Measurements from ENCODE around the gene TES.

TES gene

GRCh38 chr7:116271161-116271913 is 61.0 kb downstream of the TES start:
- Mint-ChIP-seq H3K27ac (no peak overlapping the region), H3K9me3 (no peaks in the 10 kb centered on the region), H3K4me1 (no peaks in the 10 kb centered on the region), H3K27me3 (peaks cover 18% of the 10 kb centered on the region), H3K4me3 (no peak overlapping the region)
- DNase-seq (no peak), ATAC-seq (no peak)

DNA sequence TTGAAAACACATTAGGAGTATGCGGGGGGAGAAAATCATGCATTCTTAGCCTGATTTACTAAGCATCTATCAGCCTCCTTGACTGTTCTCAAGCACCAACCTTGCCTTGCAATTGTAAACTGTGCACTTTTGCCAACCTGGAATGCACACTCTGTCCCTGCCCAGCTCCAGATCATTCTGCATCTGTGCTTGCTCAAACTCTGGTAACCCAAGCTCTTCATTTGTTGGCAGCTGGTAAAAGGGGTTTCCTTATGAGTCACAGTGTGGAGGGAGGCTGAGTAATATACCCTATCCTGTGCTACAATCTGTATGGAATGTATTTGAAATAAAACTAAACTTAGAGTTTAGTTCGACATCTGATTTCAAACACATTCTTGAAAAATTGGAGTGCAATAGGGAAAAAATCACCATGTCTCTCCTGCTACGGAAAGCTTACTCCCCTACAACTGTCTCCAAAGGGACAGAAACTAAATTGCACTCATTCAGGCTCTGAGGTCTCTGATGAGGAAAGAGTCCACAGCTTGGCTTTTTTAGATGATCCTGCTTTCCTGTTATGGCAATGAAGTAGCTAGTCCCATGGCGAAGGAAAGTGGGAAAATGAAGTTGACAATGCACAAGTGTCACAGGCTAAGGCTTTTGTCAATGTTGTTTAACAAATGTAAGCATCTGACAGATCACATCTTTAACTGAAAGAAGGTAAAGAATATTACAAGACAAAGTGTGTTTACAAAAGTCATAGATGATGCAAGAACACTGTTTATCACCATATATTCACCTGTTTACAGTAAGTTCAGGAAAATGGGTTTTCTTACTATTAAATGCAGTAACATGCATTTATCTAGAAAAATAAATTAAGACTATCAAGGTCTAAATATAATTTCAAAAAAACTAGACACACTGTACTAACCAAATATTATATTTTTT is 61.9 kb downstream of the TES start:
- DNase-seq (no peak), ATAC-seq (peak; percentile 85)
- H3K4me1 Mint-ChIP-seq, result no peaks in the 10 kb centered on the region
- peaks cover 23% of the 10 kb centered on the region for H3K27me3 Mint-ChIP-seq
- no peak overlapping the region for H3K4me3 Mint-ChIP-seq
- no peak overlapping the region for H3K27ac Mint-ChIP-seq
- H3K9me3 Mint-ChIP-seq, result peaks cover 0 to 4% of the 10 kb centered on the region in 2 donors

GRCh38 chr7:116273283-116273917 is 63.1 kb downstream of the TES start:
- Mint-ChIP-seq H3K4me3 (no peak overlapping the region), H3K4me1 (no peaks in the 10 kb centered on the region), H3K9me3 (peaks cover 0 to 4% of the 10 kb centered on the region in 2 donors), H3K27me3 (peaks cover 23% of the 10 kb centered on the region), H3K27ac (no peak overlapping the region)
- DNase-seq (no peak), ATAC-seq (no peak)

DNA sequence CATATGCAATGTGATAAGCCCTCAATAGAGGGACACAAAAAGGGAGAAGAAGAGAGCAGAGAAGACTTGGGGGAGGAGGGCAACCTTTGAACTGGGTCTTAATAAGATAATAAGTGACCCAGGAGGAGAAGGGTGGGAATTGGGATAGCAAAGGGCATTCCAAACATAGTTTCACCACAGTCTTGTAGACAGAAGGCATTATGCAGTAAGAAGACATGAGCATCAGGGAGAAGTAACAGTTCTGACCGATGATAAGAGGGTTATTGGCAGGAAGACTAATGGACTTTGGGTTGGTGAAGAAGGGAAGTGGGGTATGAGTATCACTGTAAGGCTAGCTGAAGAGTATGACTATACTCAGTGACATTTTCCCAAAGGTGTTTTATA is 63.6 kb downstream of the TES start:
- no peak for ATAC-seq
- no peak overlapping the region for H3K27ac Mint-ChIP-seq
- H3K4me1 Mint-ChIP-seq, result no peaks in the 10 kb centered on the region

GRCh38 chr7:116277070-116277469 is 66.7 kb downstream of the TES start:
- H3K4me1 Mint-ChIP-seq, result no peaks in the 10 kb centered on the region
- peak overlapping the region in 1 of 2 donors; percentile 31 for H3K27ac Mint-ChIP-seq
- ATAC-seq (no peak), DNase-seq (no peak)
- H3K4me3 Mint-ChIP-seq, result no peak overlapping the region
- H3K9me3 Mint-ChIP-seq, result peaks cover 0 to 4% of the 10 kb centered on the region in 2 donors
- peaks cover 19% of the 10 kb centered on the region for H3K27me3 Mint-ChIP-seq

More for the DNA sequence above, 63.6 kb downstream of the TES start:
- Mint-ChIP-seq H3K27me3 (peaks cover 19% of the 10 kb centered on the region), H3K9me3 (peaks cover 0 to 4% of the 10 kb centered on the region in 2 donors), H3K4me3 (no peak overlapping the region)
- no peak for DNase-seq

- DNase-seq (no peak), ATAC-seq (no peak)
- Mint-ChIP-seq H3K4me3 (no peak overlapping the region), H3K27me3 (peaks cover 19% of the 10 kb centered on the region), H3K4me1 (no peaks in the 10 kb centered on the region), H3K9me3 (peaks cover 0 to 4% of the 10 kb centered on the region in 2 donors), H3K27ac (no peak overlapping the region)
Observed at GRCh38 chr7:116279217-116279616, 68.9 kb downstream of the TES start.

DNA sequence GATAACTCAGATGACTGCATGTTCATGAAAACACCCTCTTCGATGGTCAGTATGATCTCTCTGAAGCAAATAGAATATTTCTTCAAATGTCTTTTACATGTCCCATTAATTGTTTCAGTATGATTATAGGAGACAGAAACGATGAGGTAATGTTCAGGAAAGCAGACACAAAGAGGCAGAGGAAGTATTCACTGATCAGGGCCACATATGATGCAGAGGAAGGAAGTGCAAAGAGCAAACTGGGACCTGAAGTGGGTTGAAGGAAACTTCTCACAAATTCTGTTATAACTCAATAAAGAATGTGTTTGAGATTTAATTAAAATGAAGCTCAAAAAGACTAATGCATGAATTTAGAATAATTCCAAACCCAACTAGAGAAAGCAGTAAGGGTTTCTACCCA is 70.5 kb downstream of the TES start:
- no peak overlapping the region for H3K4me3 Mint-ChIP-seq
- H3K27me3 Mint-ChIP-seq, result peaks cover 15% of the 10 kb centered on the region
- ATAC-seq (no peak), DNase-seq (no peak)
- H3K9me3 Mint-ChIP-seq, result peaks cover 0 to 4% of the 10 kb centered on the region in 2 donors
- H3K27ac Mint-ChIP-seq, result no peak overlapping the region
- no peaks in the 10 kb centered on the region for H3K4me1 Mint-ChIP-seq

DNA sequence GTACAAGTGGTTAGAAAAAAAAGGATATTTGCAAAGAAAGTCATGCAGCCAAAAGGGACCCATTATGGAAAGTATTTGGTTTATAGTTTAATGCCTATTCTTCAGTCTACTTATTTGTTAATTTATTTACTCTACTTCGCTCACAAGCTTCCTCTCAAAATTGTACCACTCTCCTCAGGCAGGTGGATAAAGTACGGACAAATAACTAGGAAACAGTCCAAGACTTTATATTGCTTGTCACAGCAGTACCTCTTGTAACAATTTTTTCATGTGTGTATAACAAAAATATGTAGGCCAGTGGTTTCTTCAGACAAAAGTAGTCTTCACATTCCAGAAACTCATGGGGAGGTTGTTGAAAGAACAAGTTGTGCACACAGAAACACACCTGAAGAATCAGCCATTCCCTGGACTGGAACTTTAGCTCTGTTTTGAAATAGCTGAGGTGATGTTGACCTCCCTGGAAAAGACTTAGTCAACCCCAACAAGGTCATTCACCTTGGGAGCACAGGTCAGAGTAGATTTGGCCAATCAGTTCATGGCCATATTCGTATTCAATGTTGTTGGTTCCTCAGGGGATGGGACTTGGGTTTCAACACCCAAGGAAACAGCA is 73.4 kb downstream of the TES start:
- H3K4me3 Mint-ChIP-seq, result no peak overlapping the region
- H3K27me3 Mint-ChIP-seq, result no peaks in the 10 kb centered on the region
- no peaks in the 10 kb centered on the region for H3K4me1 Mint-ChIP-seq
- ATAC-seq (no peak), DNase-seq (no peak)
- no peaks in the 10 kb centered on the region for H3K9me3 Mint-ChIP-seq
- no peak overlapping the region for H3K27ac Mint-ChIP-seq

- DNase-seq, result no peak
- H3K27ac Mint-ChIP-seq, result no peak overlapping the region
- no peaks in the 10 kb centered on the region for H3K4me1 Mint-ChIP-seq
Observed at GRCh38 chr7:116284390-116284789, 74.1 kb downstream of the TES start.

GRCh38 chr7:116285252-116285651 is 74.9 kb downstream of the TES start:
- H3K9me3 Mint-ChIP-seq, result no peaks in the 10 kb centered on the region
- H3K27me3 Mint-ChIP-seq, result no peaks in the 10 kb centered on the region
- H3K27ac Mint-ChIP-seq, result no peak overlapping the region
- H3K4me1 Mint-ChIP-seq, result no peaks in the 10 kb centered on the region
- DNase-seq, result no peak
- H3K4me3 Mint-ChIP-seq, result no peak overlapping the region
- peak; percentile 50 for ATAC-seq

More at GRCh38 chr7:116284390-116284789, 74.1 kb downstream of the TES start:
- Mint-ChIP-seq H3K27me3 (no peaks in the 10 kb centered on the region), H3K4me3 (no peak overlapping the region), H3K9me3 (no peaks in the 10 kb centered on the region)
- no peak for ATAC-seq

GRCh38 chr7:116290740-116291139 is 80.4 kb downstream of the TES start:
- ATAC-seq (no peak), DNase-seq (no peak)
- no peaks in the 10 kb centered on the region for H3K4me1 Mint-ChIP-seq
- peaks cover 24% of the 10 kb centered on the region for H3K27me3 Mint-ChIP-seq
- no peak overlapping the region for H3K4me3 Mint-ChIP-seq
- peaks cover 13 to 26% of the 10 kb centered on the region in 2 donors for H3K9me3 Mint-ChIP-seq
- H3K27ac Mint-ChIP-seq, result no peak overlapping the region

GRCh38 chr7:116291937-116292336 is 81.6 kb downstream of the TES start:
- no peaks in the 10 kb centered on the region for H3K4me1 Mint-ChIP-seq
- peaks cover 26% of the 10 kb centered on the region for H3K27me3 Mint-ChIP-seq
- H3K4me3 Mint-ChIP-seq, result no peak overlapping the region
- ATAC-seq (no peak), DNase-seq (no peak)
- H3K9me3 Mint-ChIP-seq, result peaks cover 15 to 38% of the 10 kb centered on the region in 2 donors
- no peak overlapping the region for H3K27ac Mint-ChIP-seq

- H3K4me3 Mint-ChIP-seq, result no peak overlapping the region
- no peak overlapping the region for H3K27ac Mint-ChIP-seq
- H3K27me3 Mint-ChIP-seq, result peaks cover 31% of the 10 kb centered on the region
- no peaks in the 10 kb centered on the region for H3K4me1 Mint-ChIP-seq
- H3K9me3 Mint-ChIP-seq, result peaks cover 15 to 43% of the 10 kb centered on the region in 2 donors
- ATAC-seq (no peak), DNase-seq (no peak)
Observed at GRCh38 chr7:116292381-116292780, 82.0 kb downstream of the TES start.

DNA sequence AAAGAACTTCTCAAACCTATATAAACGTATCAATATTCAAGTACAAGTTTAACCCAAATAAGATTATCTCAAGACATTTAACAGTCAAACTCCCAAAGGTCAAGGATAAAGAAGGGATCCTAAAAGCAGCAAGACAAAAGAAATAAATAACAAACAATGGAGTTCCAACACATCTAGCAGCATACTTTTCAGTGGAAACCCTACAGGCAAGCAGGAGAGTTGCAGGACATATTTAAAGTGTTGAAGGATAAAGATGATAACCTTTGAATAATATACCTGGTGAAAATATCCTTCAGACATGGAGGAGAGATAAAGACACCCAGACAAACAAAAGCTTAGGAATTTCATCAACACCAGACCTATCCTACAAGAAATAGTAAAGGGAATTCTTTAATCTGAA is 82.8 kb downstream of the TES start:
- Mint-ChIP-seq H3K4me3 (no peak overlapping the region), H3K27me3 (peaks cover 36% of the 10 kb centered on the region), H3K4me1 (no peaks in the 10 kb centered on the region), H3K27ac (no peak overlapping the region), H3K9me3 (peaks cover 15 to 46% of the 10 kb centered on the region in 2 donors)
- no peak for ATAC-seq
- no peak for DNase-seq

DNA sequence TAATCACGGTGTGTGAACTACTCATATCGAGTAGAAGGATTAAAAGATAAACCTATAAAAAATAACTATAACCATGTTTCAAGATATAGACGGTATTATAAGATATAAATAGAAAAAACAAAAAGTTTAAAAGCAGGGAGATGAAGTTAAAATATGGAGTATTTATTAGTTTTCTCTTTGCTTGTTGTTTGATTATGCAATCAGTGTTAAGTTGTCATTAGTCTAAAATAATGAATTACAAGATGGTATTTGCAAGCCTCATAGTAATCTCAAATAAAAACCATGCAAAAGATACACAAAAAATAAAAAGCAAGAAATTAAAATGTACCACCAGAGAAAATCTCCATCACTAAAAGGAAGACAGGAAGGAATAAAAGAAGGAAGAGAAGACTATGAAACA is 83.3 kb downstream of the TES start:
- Mint-ChIP-seq H3K27ac (no peak overlapping the region), H3K4me1 (no peaks in the 10 kb centered on the region), H3K4me3 (no peak overlapping the region), H3K9me3 (peaks cover 18 to 51% of the 10 kb centered on the region in 2 donors), H3K27me3 (peaks cover 36% of the 10 kb centered on the region)
- ATAC-seq (no peak), DNase-seq (no peak)
